HG02623 (cell line): ENCODE data around the gene SARS2.
A peak's percentile ranks its signal among the peaks of the same experiment; 100 is the strongest.
"Not testable (repeated sequence)": the region's sequence is repeated elsewhere in the genome, so short reads cannot be mapped to it uniquely, and the experiment has no call there.

Experiments
- ATAC-seq: cut with Tn5 transposase; IDR thresholded peaks from one replicate; pipeline ENCODE4 v1.9.1; 2021; ENCODE audit warnings: moderate library complexity; ENCODE audit not compliant: unreplicated experiment

Gene SARS2, protein sequence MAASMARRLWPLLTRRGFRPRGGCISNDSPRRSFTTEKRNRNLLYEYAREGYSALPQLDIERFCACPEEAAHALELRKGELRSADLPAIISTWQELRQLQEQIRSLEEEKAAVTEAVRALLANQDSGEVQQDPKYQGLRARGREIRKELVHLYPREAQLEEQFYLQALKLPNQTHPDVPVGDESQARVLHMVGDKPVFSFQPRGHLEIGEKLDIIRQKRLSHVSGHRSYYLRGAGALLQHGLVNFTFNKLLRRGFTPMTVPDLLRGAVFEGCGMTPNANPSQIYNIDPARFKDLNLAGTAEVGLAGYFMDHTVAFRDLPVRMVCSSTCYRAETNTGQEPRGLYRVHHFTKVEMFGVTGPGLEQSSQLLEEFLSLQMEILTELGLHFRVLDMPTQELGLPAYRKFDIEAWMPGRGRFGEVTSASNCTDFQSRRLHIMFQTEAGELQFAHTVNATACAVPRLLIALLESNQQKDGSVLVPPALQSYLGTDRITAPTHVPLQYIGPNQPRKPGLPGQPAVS

DNA sequence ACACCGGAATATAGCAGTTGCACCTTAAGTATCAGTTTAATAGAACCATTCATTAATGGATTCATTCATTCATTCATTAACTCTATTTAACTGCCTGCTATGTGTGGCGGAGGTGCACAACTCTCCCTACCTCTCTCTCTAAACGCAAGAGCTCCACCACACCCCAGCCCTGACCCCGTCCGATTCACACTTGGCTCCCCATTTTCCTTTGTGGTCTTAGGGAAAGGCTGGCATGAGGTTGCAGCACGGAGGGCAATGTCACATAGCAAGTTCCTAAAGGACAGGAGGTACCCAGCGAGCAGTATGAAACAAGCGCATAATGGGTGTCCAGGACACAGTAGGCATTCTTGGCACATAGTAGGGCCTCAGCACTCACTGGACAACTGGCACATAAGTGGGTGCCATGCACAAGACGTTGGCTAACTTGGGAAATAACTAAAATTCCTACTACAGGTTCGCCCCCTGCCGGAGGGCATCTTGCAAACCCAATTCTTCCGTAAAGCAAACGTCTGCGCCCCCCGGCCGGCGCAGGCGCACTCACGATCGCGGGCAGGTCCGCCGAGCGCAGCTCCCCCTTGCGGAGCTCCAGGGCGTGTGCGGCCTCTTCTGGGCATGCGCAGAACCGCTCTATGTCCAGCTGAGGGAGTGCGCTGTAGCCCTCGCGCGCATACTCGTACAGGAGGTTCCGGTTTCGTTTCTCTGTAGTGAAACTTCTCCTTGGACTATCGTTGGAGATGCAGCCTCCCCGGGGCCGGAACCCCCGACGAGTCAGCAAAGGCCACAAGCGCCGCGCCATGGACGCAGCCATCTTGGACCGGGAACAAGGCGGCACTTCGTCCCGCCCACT is at the start of gene SARS2:
Gene SARS2, minus strand, starts transcription at position 835 of the 847 bp plus-strand sequence. Its CDS starts 27 bp downstream, at position 808.
- ATAC-seq: peak; percentile 60

DNA sequence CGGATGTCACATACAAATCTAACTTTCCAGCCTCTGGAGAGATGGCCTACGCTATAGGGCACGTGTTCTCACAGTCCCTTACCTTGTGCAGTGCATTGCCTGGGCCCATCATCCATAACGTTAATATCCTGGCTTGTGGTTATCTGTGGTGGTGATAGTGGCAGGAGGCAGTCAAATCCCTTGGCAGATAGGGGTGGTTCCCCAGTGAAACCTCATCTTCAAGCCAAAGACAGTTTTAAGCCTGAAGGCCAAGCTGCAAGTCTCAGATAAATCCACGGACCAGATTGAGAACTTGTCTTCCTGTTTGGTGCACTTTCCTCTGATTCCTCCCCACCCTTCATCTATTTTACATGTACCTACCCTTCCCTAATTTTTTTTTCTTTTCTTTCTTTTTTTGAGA is 49.2 kb upstream of the SARS2 start:
- ATAC-seq: no peak

DNA sequence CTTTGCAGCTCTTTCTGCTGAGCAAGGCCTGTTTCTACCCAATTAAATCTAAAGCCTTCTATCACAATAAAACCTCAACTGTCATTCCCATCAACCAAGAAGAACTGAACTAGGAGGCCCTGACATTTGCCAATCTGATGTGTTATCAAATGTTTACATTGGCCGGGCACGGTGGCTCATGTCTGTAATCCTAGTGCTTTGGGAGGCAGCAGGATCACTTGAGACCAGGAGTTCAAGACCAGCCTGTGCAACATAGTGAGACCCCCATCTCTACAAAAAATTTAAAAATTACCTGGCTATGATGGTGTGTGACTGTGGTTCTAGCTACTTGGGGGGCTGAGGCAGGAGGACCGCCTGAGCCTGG is 47.7 kb upstream of the SARS2 start:
- no peak for ATAC-seq

DNA sequence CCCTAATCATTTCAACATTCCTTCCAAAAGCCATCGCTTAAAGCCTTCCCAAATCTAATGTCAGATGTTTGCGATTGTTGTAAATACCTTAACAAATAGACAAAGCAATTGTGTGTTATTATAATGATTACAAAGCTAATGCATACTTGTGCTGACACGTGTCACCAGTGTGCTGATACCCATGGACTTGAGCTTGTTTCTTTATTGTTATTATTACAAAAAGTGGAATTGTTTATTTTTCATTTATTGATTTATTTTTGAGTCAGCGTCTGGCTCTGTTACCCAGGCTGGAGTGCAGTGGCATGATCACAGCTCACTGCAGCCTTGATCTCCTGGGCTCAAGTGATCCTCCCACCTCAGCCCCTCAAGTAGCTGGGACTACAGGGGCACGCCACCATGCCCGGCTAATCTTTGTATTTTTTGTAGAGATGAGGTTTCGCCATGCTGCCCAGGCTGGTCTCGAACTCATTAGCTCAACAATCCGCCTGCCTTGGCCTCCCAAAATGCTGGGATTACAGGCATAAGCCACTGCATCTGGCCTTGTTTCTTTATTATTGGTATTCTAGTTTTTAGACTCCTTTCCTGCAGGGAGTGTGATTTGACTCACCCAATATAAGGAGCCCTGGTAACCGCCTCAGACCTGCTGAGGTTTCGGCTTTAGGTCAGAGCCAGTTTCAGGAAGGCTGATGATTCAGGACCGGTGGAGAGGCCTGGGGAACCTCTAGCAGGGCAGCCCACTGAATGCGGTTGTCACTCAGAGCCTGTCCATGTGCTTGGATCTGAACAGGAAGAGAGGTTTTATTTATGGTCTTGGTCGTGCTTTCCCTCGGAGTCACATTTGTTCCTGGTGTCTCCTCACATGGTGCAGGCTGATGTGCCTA is 47.1 kb upstream of the SARS2 start:
- ATAC-seq: peak; percentile 79

DNA sequence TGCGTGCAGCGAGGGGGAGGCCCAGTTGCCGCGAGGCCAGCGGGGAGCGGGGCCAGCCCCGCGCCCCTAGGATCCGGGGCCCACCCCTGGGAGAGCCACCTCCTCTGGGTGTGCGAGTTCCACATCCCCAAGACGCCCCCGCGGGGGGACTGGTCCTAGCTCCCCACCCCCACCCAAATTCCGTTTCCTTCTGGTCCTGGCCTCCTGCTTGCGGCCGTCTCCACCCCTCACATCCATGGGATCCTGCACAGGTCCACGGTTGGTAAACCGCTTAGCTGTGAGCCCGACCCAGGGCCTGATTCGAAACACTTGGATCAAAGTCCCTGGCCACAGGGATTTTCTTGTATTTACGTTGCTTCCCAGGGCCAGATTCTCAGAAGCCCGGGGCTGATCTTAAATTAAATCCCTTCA is 45.3 kb upstream of the SARS2 start:
- no peak for ATAC-seq

DNA sequence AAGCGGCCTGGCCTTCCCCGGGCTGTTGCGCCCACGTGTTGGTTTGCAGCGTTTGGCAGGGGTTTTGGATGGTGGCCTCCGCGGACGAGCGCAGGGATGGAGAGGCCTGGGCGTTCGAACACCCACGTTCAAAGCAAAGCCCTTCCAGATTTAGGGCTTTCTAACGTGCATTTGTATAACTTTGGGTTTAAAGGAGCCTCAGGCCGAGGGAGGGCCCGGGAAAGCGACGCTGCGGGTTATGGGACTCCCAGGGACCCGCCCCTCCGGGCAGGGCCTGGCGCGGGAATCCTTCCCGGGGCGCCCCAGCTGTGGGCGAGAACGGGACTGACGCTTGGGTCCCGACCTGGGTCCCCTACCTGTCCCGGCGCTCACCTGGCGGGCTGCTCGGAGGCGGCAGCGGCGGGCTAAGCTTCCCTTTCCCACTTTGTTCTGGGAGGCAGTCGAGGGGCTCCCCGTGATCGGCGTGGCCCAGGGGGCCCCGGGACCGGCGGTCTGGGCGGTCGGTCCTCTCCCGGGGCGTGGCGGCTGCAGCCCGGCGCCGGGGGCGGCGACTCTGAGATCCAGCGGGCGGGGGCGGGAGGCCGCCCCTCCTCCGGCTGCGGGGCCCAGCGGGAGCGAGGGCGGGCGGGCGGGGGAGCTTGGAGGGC is 44.8 kb upstream of the SARS2 start, which contains the start of gene FBXO17:
Gene FBXO17, minus strand, starts transcription at position 529 of the 647 bp plus-strand sequence. CDS start 25,423 bp downstream, outside the sequence.
- ATAC-seq: no peak

DNA sequence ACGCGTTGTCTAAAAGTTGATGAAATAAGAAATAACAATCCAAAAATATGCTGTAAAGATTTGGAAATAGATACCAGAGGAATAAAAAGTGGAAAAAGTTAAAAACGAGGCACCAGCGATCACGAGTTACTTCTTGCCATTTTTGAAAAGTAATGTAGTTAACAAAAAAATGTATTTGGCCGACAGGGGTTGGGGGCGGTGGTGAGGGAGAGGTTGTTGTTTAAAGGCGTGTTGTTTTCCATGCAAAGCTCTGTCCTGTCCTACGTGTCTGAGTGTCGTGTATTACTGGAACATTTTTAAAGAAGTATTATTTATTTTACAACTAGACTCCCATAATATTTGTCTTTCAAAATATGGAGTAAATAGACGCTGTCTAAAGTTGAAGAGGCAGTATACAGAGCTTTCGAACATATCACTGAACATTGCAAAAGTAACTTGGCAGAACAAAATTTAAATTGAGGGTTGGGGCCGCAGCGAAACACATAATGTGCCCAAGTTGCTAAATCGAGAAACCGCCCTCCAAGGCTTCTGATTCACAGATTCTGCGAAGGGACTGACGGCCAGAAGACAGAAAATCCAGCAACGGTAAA is 44.2 kb upstream of the SARS2 start:
- ATAC-seq: no peak

DNA sequence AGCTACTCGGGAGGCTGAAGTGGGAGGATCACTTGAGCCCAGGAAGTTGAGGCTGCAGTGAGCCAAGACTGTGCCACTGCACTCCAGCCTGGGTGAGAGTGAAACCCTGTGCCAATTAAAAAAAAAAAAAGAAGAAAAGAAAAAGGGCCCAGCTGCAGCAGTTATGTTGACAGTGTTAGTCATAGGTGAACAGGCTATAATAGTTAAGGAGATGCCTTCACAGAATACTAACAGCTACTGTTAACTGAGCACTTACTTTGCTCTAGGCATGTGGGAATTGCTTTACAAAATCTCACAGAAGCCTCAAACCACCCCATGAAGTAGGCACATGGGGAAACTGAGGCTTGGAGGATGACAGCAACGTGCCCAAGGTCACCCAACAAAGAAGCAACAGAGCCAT is 41.1 kb upstream of the SARS2 start:
- ATAC-seq: no peak

DNA sequence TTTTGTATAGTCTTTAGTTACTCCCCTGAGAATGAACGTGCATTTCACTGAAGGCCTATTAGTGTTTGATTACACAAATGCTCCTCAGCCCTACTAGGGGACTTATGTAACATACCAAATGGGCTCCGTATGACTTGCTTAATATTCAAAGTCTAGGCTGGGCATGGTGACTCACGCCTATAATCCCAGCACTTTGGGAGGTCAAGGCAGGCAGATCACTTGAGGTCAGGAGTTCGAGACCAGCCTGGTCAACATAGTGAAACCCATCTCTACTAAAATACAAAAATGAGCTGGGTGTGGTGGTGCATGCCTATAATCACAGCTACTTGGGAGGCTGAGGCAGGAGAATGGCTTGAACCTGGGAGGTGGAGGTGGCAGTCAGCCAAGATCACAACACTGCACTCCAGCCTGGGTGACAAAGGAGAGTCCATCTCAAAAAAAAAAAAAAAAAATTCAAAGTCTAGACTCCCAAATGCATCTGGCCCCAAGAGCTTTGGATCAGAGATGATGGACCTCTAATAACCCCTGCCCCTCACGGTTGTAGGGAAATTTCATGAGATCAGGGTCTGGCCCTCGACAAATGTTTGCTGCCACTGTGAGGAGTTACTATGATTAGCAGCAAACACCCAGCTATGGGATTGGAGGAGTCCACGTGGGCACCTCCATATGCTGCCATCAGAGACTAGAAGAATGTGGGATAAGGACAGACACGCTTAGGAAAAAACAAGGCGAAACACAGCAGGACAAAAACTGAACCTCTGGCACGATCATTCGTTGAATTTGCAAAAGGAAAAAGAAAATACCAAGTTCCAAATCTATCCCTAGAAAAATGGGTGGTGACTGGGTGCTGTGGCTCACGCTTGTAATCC is 40.3 kb upstream of the SARS2 start:
- ATAC-seq: no peak

DNA sequence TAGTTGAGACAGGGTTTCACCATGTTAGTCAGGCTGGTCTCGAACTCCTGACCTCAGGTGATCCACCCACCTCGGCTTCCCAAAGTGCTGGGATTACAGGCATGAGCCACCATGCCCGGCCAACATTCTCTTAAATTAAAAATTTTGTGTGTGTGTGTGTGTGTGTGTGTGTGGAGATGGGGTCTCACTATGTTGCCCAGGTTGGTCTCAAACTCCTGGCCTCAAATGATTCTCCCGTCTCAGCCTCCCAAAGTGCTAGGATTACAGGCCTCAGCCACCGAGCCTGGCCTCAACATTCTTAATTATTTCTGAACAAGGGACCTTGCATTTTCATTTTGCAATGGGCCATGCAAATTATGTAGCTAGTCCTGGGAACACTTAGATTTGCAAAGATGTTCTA is 35.6 kb upstream of the SARS2 start:
- ATAC-seq: not testable (repeated sequence)

DNA sequence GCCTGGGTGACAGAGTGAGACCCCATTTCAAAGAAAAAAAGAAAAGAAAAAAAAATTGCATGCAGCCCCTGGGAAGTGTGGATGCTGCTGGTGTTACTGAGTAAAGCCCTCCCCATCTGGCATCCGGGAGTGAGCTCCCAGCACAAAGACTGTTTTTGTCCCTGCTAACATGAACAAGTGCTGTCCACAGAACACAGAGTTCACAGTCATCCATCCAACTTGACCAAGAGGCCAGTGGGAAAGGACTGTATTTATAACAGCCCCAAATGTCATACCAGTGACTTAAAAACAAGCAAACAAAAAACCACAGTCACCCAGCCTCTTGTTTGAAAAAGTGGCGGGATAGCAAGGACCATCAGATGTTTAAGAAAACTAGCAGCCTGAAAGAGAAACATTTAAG is 34.2 kb upstream of the SARS2 start:
- ATAC-seq: no peak

DNA sequence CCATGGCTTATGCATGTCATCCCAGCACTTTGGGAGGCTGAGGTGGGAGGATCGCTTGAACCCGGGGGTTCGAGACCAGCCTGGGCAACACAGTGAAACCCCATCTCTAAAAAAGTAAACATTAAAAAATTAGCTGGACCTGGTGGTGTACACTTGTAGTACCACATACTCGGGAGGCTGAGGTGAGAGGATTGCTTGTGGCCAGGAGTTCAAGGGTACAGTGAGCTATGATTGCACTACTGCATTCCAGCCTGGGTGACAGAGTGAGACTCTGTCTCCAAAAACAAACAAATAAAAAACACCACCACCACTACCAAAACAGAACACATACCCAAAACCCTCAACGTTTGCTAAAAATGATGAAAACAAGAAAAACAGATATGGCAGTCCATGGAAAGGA is 29.1 kb upstream of the SARS2 start:
- ATAC-seq: no peak

DNA sequence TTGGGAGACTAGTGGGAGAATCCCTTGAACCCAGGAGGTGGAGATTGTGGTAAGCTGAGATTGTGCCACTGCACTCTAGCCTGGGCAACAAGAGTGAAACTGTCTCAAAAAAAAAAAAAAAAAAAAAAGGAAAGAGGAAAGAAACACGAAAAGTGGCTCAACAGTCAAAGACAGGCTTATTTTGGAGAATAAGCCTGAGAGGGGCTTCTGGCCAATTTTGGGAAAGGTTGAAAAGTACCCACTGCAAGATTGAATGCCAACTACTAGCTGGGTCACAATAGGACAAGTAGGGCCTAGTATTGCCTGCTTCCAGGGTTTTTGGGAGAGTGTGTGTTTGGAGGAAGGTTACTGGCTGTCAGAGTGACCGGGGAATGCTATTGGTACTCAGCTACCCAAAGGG is 27.7 kb upstream of the SARS2 start:
- no peak for ATAC-seq

DNA sequence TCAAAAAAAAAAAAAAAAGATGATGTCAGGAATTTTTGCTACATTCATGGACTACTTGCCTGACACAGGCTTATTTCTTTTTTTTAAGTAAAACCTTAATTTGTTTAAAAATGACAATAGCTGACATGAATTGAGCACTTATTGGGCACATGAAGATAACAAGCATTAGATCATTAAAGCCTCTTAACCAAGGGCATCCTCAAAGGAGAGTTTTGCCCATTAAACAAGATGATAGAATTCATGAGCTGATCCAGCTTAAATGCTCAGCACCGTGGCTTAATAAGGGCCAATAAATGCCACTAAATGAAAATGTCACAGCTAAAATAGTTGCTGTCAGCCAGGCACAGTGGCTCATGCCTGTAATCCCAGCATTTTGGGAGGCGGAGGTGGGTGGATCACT is 25.7 kb upstream of the SARS2 start:
- ATAC-seq: no peak

DNA sequence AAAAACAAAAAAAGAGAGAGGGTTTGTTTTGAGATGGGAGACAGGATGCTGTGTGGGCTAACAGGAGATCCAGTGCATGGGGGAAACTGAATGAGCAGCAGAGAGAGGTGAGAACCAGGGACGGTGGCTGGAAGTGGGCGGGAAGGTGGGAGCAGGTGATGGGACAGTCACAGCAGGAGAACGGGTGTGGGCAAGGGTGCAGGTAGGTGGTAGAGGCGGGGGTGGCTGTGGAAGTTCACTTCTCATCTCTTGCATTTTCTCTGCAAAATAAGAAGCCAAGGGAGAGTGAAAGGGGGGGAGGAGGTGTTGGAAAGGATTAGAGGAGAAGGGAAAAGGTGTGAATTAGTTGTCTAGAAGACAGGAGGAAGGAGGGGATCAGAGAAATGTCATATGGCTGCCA is 23.1 kb upstream of the SARS2 start:
- no peak for ATAC-seq

DNA sequence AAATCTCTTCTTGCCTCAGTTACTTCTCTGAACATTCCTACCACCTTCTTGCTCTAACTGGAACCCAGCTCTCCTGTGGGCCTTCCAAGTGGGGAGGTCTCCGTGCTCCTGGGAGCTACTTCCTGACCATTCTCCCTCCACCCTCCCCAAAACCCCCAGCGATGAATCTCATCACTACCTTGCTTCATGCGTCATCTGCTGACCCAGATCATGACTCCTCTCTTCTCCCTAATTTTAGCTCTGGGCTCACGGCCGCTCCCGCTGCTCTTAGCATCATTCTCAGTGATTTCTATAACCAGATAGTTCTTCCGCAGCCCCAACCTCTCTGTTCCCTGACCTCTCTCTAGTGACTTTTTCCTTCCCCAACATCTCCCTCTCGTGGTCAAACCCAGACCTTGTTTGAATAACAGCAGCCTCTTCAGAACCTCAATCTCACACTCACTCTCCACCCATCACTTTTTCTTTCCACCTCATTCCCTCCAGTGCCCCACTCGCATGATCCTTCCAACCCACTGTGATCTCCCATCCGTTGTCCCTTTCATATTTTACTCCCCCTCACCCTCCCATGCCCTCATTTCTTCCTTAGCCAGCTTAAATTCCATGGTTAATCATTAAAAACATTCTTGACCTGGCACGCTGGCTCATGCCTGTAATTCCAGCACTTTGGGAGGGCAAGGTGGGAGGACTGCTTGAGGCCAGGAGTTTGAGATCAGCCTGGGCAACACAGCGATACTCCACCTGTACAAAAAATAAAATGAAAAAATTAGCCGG is 22.0 kb upstream of the SARS2 start:
- ATAC-seq: no peak

DNA sequence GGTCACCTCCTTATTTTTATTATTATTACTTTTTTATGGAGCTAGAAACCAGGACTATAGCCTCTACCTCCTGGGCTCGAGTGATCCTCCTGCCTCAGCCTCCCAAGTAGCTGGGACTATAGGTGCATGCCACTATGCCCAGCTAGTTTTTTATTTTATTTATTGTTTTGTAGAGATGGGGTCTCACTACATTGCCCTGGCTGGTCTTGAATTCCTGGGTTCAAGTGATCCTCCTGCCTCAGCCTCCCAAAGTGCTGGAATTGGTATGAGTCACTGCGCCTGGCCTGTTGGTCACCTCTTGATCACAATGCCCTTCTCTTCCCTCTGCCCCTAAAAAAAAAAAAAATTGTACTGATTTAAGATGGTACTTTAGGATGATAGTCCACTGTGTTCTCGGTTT is 20.6 kb upstream of the SARS2 start:
- no peak for ATAC-seq
